Measurements from ENCODE around the gene CD300LD. TPM values are rescaled to one million over a fixed set of nuclear protein-coding genes. Genes with fewer than 3 reads are reported as not detected.
"Not testable (repeated sequence)": the region's sequence is repeated elsewhere in the genome, so short reads cannot be mapped to it uniquely, and the experiment has no call there.

Gene CD300LD
- total RNA-seq, 1 experiment from 2014 or later: not detected

- no peak for DNase-seq (ENCODE audit: low spot score)
Observed at GRCh38 chr17:74606050-74606449, 14.0 kb upstream of the CD300LD start.

GRCh38 chr17:74605361-74605760, 13.3 kb upstream of the CD300LD start:
- no peak for DNase-seq (ENCODE audit: low spot score)

- DNase-seq (ENCODE audit: low spot score): no peak
Observed at GRCh38 chr17:74604761-74605160, 12.7 kb upstream of the CD300LD start.

GRCh38 chr17:74604200-74604599, 12.1 kb upstream of the CD300LD start:
- no peak for DNase-seq (ENCODE audit: low spot score)

- DNase-seq (ENCODE audit: low spot score): no peak
Observed at GRCh38 chr17:74603746-74604145, 11.7 kb upstream of the CD300LD start.

GRCh38 chr17:74603037-74603635, 11.1 kb upstream of the CD300LD start:
- DNase-seq (ENCODE audit: low spot score): no peak

- DNase-seq (ENCODE audit: low spot score): peak; percentile 56
Observed at GRCh38 chr17:74601944-74602572, 10.0 kb upstream of the CD300LD start.

- no peak for DNase-seq (ENCODE audit: low spot score)
Observed at GRCh38 chr17:74599448-74599939, 7.4 kb upstream of the CD300LD start.

GRCh38 chr17:74599023-74599399, 6.9 kb upstream of the CD300LD start:
- no peak for DNase-seq (ENCODE audit: low spot score)

- DNase-seq (ENCODE audit: low spot score): no peak
Observed at GRCh38 chr17:74598346-74599022, 6.4 kb upstream of the CD300LD start.

GRCh38 chr17:74597069-74597790, 5.1 kb upstream of the CD300LD start:
- no peak for DNase-seq (ENCODE audit: low spot score)

- no peak for DNase-seq (ENCODE audit: low spot score)
Observed at GRCh38 chr17:74595037-74595750, 3.1 kb upstream of the CD300LD start.

GRCh38 chr17:74591503-74591902, 580 bp downstream of the CD300LD start:
- DNase-seq (ENCODE audit: low spot score): no peak

GRCh38 chr17:74585711-74586110, 6.4 kb downstream of the CD300LD start:
- no peak for DNase-seq (ENCODE audit: low spot score)

- no peak for DNase-seq (ENCODE audit: low spot score)
Observed at GRCh38 chr17:74584292-74585060, 7.6 kb downstream of the CD300LD start.

GRCh38 chr17:74582633-74583032, 9.4 kb downstream of the CD300LD start:
- DNase-seq (ENCODE audit: low spot score): no peak

- no peak for DNase-seq (ENCODE audit: low spot score)
Observed at GRCh38 chr17:74579900-74580299, 12.2 kb downstream of the CD300LD start.

- no peak for DNase-seq (ENCODE audit: low spot score)
Observed at GRCh38 chr17:74578979-74579378, 13.1 kb downstream of the CD300LD start.

GRCh38 chr17:74574489-74575142, 17.5 kb downstream of the CD300LD start:
- DNase-seq (ENCODE audit: low spot score): no peak

- DNase-seq (ENCODE audit: low spot score): not testable (repeated sequence)
Observed at GRCh38 chr17:74573635-74574034, 18.4 kb downstream of the CD300LD start.
